K562 (cell line): ENCODE measurements around the gene UGT2B17. TPM values are rescaled to one million over a fixed set of nuclear protein-coding genes. Genes with fewer than 3 reads are reported as not detected.
"Not testable (repeated sequence)": the region's sequence is repeated elsewhere in the genome, so short reads cannot be mapped to it uniquely, and the experiment has no call there.

ENCODE experiments used
- ATAC-seq: fragments of 200-7000 bp; cut with Tn5 transposase; 3 replicates; pipeline ENCODE4 v1.9.1; 2020; ENCODE audit warnings: moderate library complexity
- BruUV-seq: library from RNA; stranded (reverse); fragments of 400-500 nt; replicated peaks from 2 replicates; lab custom pipeline; 2021; lab: Mats Ljungman, UMichigan
- CTCF ChIA-PET: fragments of 300-600 bp; formaldehyde crosslinking; extraction: SDS; loops from one replicate; lab custom pipeline; 2021; ENCODE audit warnings: low intra/inter-chr PET ratio; lab: Yijun Ruan, JAX
- POLR2A ChIA-PET: fragments of 300-600, 350-650 bp; sonication (Branson Sonifier 250); formaldehyde crosslinking; extraction: SDS; loops from one replicate; lab custom pipeline; 2021; ENCODE audit warnings: antibody characterized with exemption, inconsistent platforms; lab: Yijun Ruan, JAX
- DNase-seq, 4 experiments: peaks; one replicate each; pipeline versions ENCODE4 v3.0.0 to v3.0.0-alpha.2; 2011 to 2018; ENCODE audit warnings: low spot score in 3 of 4, mixed read lengths in 3 of 4; ENCODE audit errors: extremely low read depth in 1 of 4
- FAIRE-seq: peaks from 2 replicates; lab custom pipeline; 2011; peaks lifted over from hg19 to GRCh38; lab: Jason Lieb, UNC
- H2AFZ ChIP-seq: 2 replicates; pipeline ENCODE4 v1.6.0; 2011; ENCODE audit warnings: low read depth, low read length, control low read depth, inconsistent platforms
- H3K27ac ChIP-seq: fragments of 200-600 bp; 3 replicates; pipeline ENCODE4 v1.8.0; 2011; ENCODE audit warnings: low read depth, mild to moderate bottlenecking, control low read depth, inconsistent platforms, low read length, moderate library complexity, mixed read lengths; ENCODE audit errors: extremely low read depth
- H3K27me3 ChIP-seq, 2 experiments: fragments of 300-600 bp in 1 of 2; 2 replicates in 1 of 2; 3 replicates in 1 of 2; pipeline versions ENCODE4 v1.6.0 to v1.8.0; 2011; ENCODE audit warnings: inconsistent platforms in 2 of 2, low read length in 2 of 2, mild to moderate bottlenecking in 1 of 2, mixed read lengths in 1 of 2, moderate library complexity in 1 of 2; ENCODE audit not compliant: control insufficient read depth in 2 of 2, insufficient read depth in 2 of 2
- H3K36me3 ChIP-seq: fragments of 300-600 bp; 3 replicates; pipeline ENCODE4 v1.8.0; 2011; ENCODE audit warnings: mild to moderate bottlenecking, low read length, inconsistent platforms; ENCODE audit not compliant: control insufficient read depth, insufficient read depth
- H3K4me1 ChIP-seq, 2 experiments: fragments of 200-600 bp in 1 of 2; replicated peaks in 1 of 2; 2 replicates in 1 of 2; 3 replicates in 1 of 2; pipeline versions ENCODE4 v1.5.1 to v1.8.0; 2011; ENCODE audit warnings: inconsistent platforms in 2 of 2, low read length in 2 of 2, mild to moderate bottlenecking in 1 of 2, mixed read lengths in 1 of 2, moderate library complexity in 1 of 2; ENCODE audit not compliant: control insufficient read depth in 2 of 2, insufficient read depth in 2 of 2
- H3K4me2 ChIP-seq: 2 replicates; pipeline ENCODE4 v1.6.1; 2011; ENCODE audit warnings: low read length, control low read depth, inconsistent platforms, mixed read lengths; ENCODE audit not compliant: insufficient read depth
- H3K4me3 ChIP-seq: fragments of 200-600 bp; sonication (generic), shearing (Covaris generic); 2 replicates; pipeline ENCODE4 v1.5.1; 2016; ENCODE audit warnings: control low read depth, inconsistent platforms
- H3K79me2 ChIP-seq: fragments of 200-600 bp; 3 replicates; pipeline ENCODE4 v1.8.0; 2011; ENCODE audit warnings: low read length, inconsistent platforms; ENCODE audit not compliant: control insufficient read depth, insufficient read depth
- H3K9ac ChIP-seq, 2 experiments: 2 replicates each; pipeline versions ENCODE4 v1.6.0 to v1.6.1; 2011; ENCODE audit warnings: low read depth in 2 of 2, low read length in 2 of 2, control low read depth in 1 of 2, inconsistent platforms in 1 of 2, mild to moderate bottlenecking in 1 of 2, mixed read lengths in 1 of 2; ENCODE audit not compliant: insufficient read depth in 1 of 2
- H3K9me1 ChIP-seq: one replicate; pipeline ENCODE4 v1.6.0; 2011; ENCODE audit warnings: inconsistent platforms, mild to moderate bottlenecking, low read length, moderate library complexity; ENCODE audit not compliant: control insufficient read depth, insufficient read depth
- H3K9me3 ChIP-seq: replicated peaks from 2 replicates; pipeline ENCODE4 v1.5.1; 2011; ENCODE audit warnings: low read depth, low read length, inconsistent platforms; ENCODE audit not compliant: control insufficient read depth, insufficient read depth
- H4K20me1 ChIP-seq: replicated peaks from 2 replicates; pipeline ENCODE4 v1.6.1; 2011; ENCODE audit warnings: low read length, inconsistent platforms, mixed read lengths; ENCODE audit not compliant: control insufficient read depth, insufficient read depth
- BACH1 ChIP-seq: fragments of 200-800 bp; sonication (Bioruptor generic); IDR thresholded peaks from 2 replicates; pipeline ENCODE4 v1.6.1; 2016; ENCODE audit warnings: missing genetic modification characterization, missing compliant biosample characterization
- BDP1 ChIP-seq: IDR thresholded peaks from 3 replicates; pipeline ENCODE4 v1.6.1; 2011; ENCODE audit not compliant: insufficient read length, insufficient read depth
- FOXA3 ChIP-seq, 2 experiments: fragments of 450-650 bp in 1 of 2; sonication (generic) in 1 of 2; formaldehyde crosslinking; IDR thresholded peaks in 1 of 2; conservative IDR thresholded peaks in 1 of 2; 2 replicates each; pipeline versions ENCODE4 v1.4.0 to v1.8.0; 2020 to 2022; ENCODE audit warnings: mild to moderate bottlenecking in 2 of 2, missing genetic modification reagents in 1 of 2
- FUS ChIP-seq: fragments of 200-400 bp; formaldehyde crosslinking; optimal IDR thresholded peaks from 2 replicates; pipeline ENCODE3; 2017; ENCODE audit warnings: low read depth, low read length
- MEIS2 ChIP-seq: fragments of 450-650 bp; IDR thresholded peaks from 2 replicates; pipeline ENCODE4 v1.6.1; 2014; ENCODE audit warnings: mild to moderate bottlenecking; ENCODE audit not compliant: partially characterized antibody
- TAF15 ChIP-seq: fragments of 200-400 bp; formaldehyde crosslinking; IDR thresholded peaks from 2 replicates; pipeline ENCODE4 v1.6.1; 2017; ENCODE audit warnings: mild to moderate bottlenecking, low read depth, low read length, moderate library complexity
- TBL1XR1 ChIP-seq, 2 experiments: IDR thresholded peaks; 2 replicates each; pipeline ENCODE4 v1.6.1; 2012; ENCODE audit warnings: improper control_type of control experiment in 2 of 2, low read length in 2 of 2, mild to moderate bottlenecking in 1 of 2
- ZNF263 ChIP-seq: sonication (generic); formaldehyde crosslinking; IDR thresholded peaks from 2 replicates; pipeline ENCODE4 v1.8.0; 2022; ENCODE audit warnings: mild to moderate bottlenecking, missing genetic modification reagents, borderline replicate concordance
- ZNF696 ChIP-seq: fragments of 250-450 bp; sonication (Bioruptor Pico); conservative IDR thresholded peaks from 2 replicates; pipeline ENCODE4 v1.4.0; 2020; ENCODE audit warnings: mild to moderate bottlenecking, moderate library complexity
- ZNF75A ChIP-seq: fragments of 450-650 bp; formaldehyde crosslinking; IDR thresholded peaks from 2 replicates; pipeline ENCODE4 v1.4.0; 2020; ENCODE audit warnings: mild to moderate bottlenecking
- ZNF766 ChIP-seq: fragments of 200-800 bp; sonication (Bioruptor generic); conservative IDR thresholded peaks from 2 replicates; pipeline ENCODE4 v1.6.1; 2016; ENCODE audit warnings: missing genetic modification characterization, missing compliant biosample characterization
- WGBS: fragments of 100-300 bp; shearing (Covaris generic); methylation state at CpG from one replicate; pipeline ENCODE4 v1.1.6; 2016; ENCODE audit warnings: low coverage, mixed read lengths; ENCODE audit not compliant: insufficient coverage; ENCODE audit errors: missing lambda C conversion rate; 5-methylcytosine and 5-hydroxymethylcytosine counted together
- in situ Hi-C: fragments of 300-500 bp; cut with MboI; formaldehyde crosslinking; loops from 4 replicates; pipeline ENCODE4 v1.15.0; 2018; ENCODE audit warnings: inconsistent platforms, mixed read lengths
- intact Hi-C: fragments of 100-400 bp; cut with micrococcal nuclease; formaldehyde crosslinking; loops from 2 replicates; pipeline ENCODE4 v1.14.2; 2022
- polyA plus RNA-seq, 8 experiments: library from polyadenylated mRNA; depleted of rRNA in 4 of 8; stranded (reverse) in 5 of 8; unstranded in 3 of 8; fragments of >200 nt; fragmentation: Nextera tagmentation in 2 of 8; fragmentation: Illumina TruSeq in 1 of 8; extraction: Ambion mirVana in 2 of 8; extraction: Trizol in 1 of 8; gene quantifications; 2 replicates each; pipeline versions ENCODE4 v1.2.1 to v1.2.3, GENCODE V29; 2011 to 2014; ENCODE audit warnings: inconsistent platforms in 1 of 8, missing spikeins in 1 of 8
- total RNA-seq, 7 experiments: library from RNA; depleted of rRNA in 6 of 7; stranded (reverse); fragments of >200 nt in 6 of 7; fragmentation: Illumina TruSeq in 2 of 7; extraction: Trizol in 2 of 7; gene quantifications; 2 replicates each; pipeline versions ENCODE4 v1.2.1 to v1.2.3, GENCODE V29; 2011 to 2021; ENCODE audit warnings: low replicate concordance in 1 of 7
- TF ChIP-seq, protein P1 (sequence below): fragments of 450-650 bp; IDR thresholded peaks from 2 replicates; pipeline ENCODE4 v1.7.0; 2016; ENCODE audit warnings: borderline replicate concordance
- TF ChIP-seq, protein P2 (sequence below): fragments of 250-450 bp; sonication (Bioruptor Pico); IDR thresholded peaks from 2 replicates; pipeline ENCODE4 v1.5.0; 2021
- TF ChIP-seq, protein P3 (sequence below): fragments of 250-450 bp; sonication (Bioruptor Pico); IDR thresholded peaks from 2 replicates; pipeline ENCODE4 v1.4.0; 2020

The UGT2B17 gene
- total and polyA plus RNA-seq, 9 of the 15 experiments (the other 6 are each of a cell fraction or from before 2014, with no cell fraction given): 0.11 TPM; not detected in 8

DNA sequence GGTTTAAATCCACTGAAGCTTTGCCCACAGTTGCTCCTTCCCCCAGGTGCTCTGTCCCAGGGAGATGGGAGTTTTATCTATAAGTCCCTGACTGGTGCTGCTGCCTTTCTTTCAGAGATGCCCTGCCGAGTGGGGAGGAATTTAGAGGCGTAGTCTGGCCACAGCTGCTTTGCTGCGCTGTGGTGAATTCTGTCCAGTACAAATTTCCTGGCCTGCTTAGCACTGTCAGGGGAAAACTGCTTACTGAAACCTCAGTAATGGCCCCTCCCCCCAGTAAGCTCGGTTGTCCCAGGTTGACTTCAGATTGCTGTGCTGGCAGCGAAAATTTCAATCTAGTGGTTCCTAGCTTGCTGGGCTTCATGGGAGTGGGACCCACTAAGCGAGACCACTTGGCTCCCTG lies 40.1 kb downstream of the UGT2B17 start:
- Histone ChIP-seq H2AFZ (no peak overlapping the region), H3K27ac (no peak overlapping the region), H4K20me1 (no peaks in the 10 kb centered on the region), H3K9ac (no peak overlapping the region), H3K4me2 (no peak overlapping the region)
- in situ Hi-C loops: no loop called here
- BruUV-seq: no TSS peak
- intact Hi-C loops: no loop called here
- no peak for TF ChIP-seq ZNF766
- TF ChIP-seq, protein P1, sequence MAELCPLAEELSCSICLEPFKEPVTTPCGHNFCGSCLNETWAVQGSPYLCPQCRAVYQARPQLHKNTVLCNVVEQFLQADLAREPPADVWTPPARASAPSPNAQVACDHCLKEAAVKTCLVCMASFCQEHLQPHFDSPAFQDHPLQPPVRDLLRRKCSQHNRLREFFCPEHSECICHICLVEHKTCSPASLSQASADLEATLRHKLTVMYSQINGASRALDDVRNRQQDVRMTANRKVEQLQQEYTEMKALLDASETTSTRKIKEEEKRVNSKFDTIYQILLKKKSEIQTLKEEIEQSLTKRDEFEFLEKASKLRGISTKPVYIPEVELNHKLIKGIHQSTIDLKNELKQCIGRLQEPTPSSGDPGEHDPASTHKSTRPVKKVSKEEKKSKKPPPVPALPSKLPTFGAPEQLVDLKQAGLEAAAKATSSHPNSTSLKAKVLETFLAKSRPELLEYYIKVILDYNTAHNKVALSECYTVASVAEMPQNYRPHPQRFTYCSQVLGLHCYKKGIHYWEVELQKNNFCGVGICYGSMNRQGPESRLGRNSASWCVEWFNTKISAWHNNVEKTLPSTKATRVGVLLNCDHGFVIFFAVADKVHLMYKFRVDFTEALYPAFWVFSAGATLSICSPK: no peak
- TF ChIP-seq MEIS2: no peak
- no peak for TF ChIP-seq BDP1
- no peak for TF ChIP-seq TBL1XR1 (IDR thresholded peaks at IDR 0.05; ENCODE audit: low read length in 2 of 2)
- TF ChIP-seq TAF15: no peak
- no peak for TF ChIP-seq ZNF696
- TF ChIP-seq ZNF263 (CRISPR knock-in tag): no peak
- TF ChIP-seq, protein P2, sequence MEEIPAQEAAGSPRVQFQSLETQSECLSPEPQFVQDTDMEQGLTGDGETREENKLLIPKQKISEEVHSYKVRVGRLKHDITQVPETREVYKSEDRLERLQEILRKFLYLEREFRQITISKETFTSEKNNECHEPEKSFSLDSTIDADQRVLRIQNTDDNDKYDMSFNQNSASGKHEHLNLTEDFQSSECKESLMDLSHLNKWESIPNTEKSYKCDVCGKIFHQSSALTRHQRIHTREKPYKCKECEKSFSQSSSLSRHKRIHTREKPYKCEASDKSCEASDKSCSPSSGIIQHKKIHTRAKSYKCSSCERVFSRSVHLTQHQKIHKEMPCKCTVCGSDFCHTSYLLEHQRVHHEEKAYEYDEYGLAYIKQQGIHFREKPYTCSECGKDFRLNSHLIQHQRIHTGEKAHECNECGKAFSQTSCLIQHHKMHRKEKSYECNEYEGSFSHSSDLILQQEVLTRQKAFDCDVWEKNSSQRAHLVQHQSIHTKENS: no peak
- TF ChIP-seq, protein P3, sequence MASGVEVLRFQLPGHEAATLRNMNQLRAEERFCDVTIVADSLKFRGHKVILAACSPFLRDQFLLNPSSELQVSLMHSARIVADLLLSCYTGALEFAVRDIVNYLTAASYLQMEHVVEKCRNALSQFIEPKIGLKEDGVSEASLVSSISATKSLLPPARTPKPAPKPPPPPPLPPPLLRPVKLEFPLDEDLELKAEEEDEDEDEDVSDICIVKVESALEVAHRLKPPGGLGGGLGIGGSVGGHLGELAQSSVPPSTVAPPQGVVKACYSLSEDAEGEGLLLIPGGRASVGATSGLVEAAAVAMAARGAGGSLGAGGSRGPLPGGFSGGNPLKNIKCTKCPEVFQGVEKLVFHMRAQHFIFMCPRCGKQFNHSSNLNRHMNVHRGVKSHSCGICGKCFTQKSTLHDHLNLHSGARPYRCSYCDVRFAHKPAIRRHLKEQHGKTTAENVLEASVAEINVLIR: no peak
- TF ChIP-seq FUS: no peak
- no peak for TF ChIP-seq ZNF75A (CRISPR knock-in tag)
- TF ChIP-seq FOXA3 (CRISPR knock-in tag; conservative IDR thresholded peaks at IDR 0.05 in 1 of 2, IDR thresholded peaks at IDR 0.05 in 1 of 2): no peak
- TF ChIP-seq BACH1 (tag): no peak
- TF ChIP-seq, all 486 proteins: peak for 0
- Histone ChIP-seq H3K4me1 (no peaks in the 10 kb centered on the region), H3K9me1 (no peaks in the 10 kb centered on the region), H3K9me3 (no peaks in the 10 kb centered on the region), H3K4me3 (no peak overlapping the region), H3K79me2 (no peaks in the 10 kb centered on the region), H3K27me3 (no peaks in the 10 kb centered on the region), H3K36me3 (no peaks in the 10 kb centered on the region)
- ChIA-PET CTCF (no interaction called here), POLR2A (no interaction called here)
- WGBS: 1% methylated on average over 6 of the region's 6 CpGs
- no peak for ATAC-seq
- FAIRE-seq: no peak
- DNase-seq: no peak

DNA sequence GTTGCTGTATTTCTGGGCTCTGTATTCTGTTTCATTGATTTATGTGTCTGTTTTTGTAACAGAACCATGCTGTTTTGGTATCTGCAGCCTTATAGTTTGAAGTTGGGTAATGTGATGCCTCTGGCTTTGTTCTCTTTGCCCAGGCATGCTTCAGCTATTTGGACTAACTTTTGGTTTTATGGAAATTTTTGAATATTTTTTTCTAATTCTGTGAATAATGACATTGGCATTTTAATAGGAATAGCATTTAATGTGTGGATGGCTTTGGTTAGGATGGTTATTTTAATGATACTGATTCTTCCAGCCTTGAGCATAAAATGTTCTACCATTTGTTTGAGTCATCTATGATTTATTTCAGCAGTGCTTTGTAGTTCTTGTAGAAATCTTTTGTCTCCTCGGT lies 53.9 kb downstream of the UGT2B17 start:
- H3K9me1 ChIP-seq, ATAC-seq, BruUV-seq, H3K4me2 ChIP-seq, H3K9me3 ChIP-seq, H3K27ac ChIP-seq, H3K79me2 ChIP-seq, H3K9ac ChIP-seq, H4K20me1 ChIP-seq, H2AFZ ChIP-seq, CTCF ChIA-PET, H3K4me1 ChIP-seq, H3K27me3 ChIP-seq, DNase-seq, in situ Hi-C loops, H3K36me3 ChIP-seq, intact Hi-C loops, H3K4me3 ChIP-seq, POLR2A ChIA-PET: not testable (repeated sequence)
- WGBS: 10% methylated on average over 1 of the region's 1 CpG
- peak; percentile 65 for FAIRE-seq
